Cardiac muscle cell (in vitro differentiated cells and primary cell): Measurements from ENCODE around the gene FCHO2. TPM values are rescaled to one million over a fixed set of nuclear protein-coding genes. Genes with fewer than 3 reads are reported as not detected.

Experiments used
- DNase-seq, 2 donors: peaks; one replicate each; pipeline versions ENCODE4 v3.0.0 to v3.0.0-alpha.2; 2010 to 2017; ENCODE audit warnings: low read depth in 1 of 2, low spot score in 1 of 2
- H3K27ac ChIP-seq: fragments of 200-600 bp; sonication (generic); 2 replicates; pipeline ENCODE4 v1.5.1; 2016
- H3K27me3 ChIP-seq: fragments of 200-600 bp; sonication (generic); 2 replicates; pipeline ENCODE4 v1.6.0; 2016; ENCODE audit warnings: control low read depth
- H3K36me3 ChIP-seq: fragments of 200-600 bp; sonication (generic); 2 replicates; pipeline ENCODE4 v1.5.1; 2016; ENCODE audit warnings: control low read depth
- H3K4me1 ChIP-seq: fragments of 200-600 bp; sonication (generic); 2 replicates; pipeline ENCODE4 v1.8.1; 2017; ENCODE audit warnings: low read depth, mild to moderate bottlenecking, mixed run types
- H3K4me3 ChIP-seq: fragments of 200-600 bp; sonication (generic); 2 replicates; pipeline ENCODE4 v1.5.1; 2016; ENCODE audit warnings: mild to moderate bottlenecking
- H3K9me3 ChIP-seq: fragments of 200-600 bp; sonication (generic); 2 replicates; pipeline ENCODE4 v1.5.1; 2017; ENCODE audit warnings: low read depth, mild to moderate bottlenecking, control low read depth
- CTCF ChIP-seq: IDR thresholded peaks from 2 replicates; pipeline ENCODE4 v1.5.1; 2012; ENCODE audit warnings: low read depth, mild to moderate bottlenecking, low read length
- polyA plus RNA-seq: library from polyadenylated mRNA; unstranded; fragments of >200 nt; fragmentation: Nextera tagmentation; extraction: Ambion mirVana; gene quantifications from 2 replicates; pipeline ENCODE4 v1.2.1, GENCODE V29; 2016
- total RNA-seq: library from RNA; depleted of rRNA; stranded (reverse); fragments of >200 nt; gene quantifications from 2 replicates; pipeline ENCODE4 v1.2.3, GENCODE V29; 2016

The FCHO2 gene
- total and polyA plus RNA-seq, 2 experiments from 2014 or later = 6.9 to 7.5 TPM

GRCh38 chr5:73139485-73139884, 183.6 kb downstream of the FCHO2 start:
- Histone ChIP-seq H3K9me3 (no peaks in the 10 kb centered on the region), H3K27ac (no peak overlapping the region), H3K36me3 (no peaks in the 10 kb centered on the region), H3K4me3 (no peak overlapping the region), H3K4me1 (peaks cover 5% of the 10 kb centered on the region), H3K27me3 (no peaks in the 10 kb centered on the region)
- no peak for DNase-seq
- no peak for TF ChIP-seq CTCF

Other genes starting within 250 kb of the FCHO2 start
- gene TNPO1, start 139.4 kb upstream of the FCHO2 start, total RNA-seq = 112 and 195 TPM in 2 replicates
- 40.4 and 79.9 TPM in 2 replicates for gene TNPO1, start 139.4 kb upstream of the FCHO2 start, polyA plus RNA-seq
- not detected in 2 replicates for gene TMEM171, start 164.5 kb downstream of the FCHO2 start, total RNA-seq
- not detected in 2 replicates for gene TMEM171, start 164.5 kb downstream of the FCHO2 start, polyA plus RNA-seq
- gene TMEM174, start 217.2 kb downstream of the FCHO2 start, total RNA-seq = not detected in 2 replicates
- gene TMEM174, start 217.2 kb downstream of the FCHO2 start, polyA plus RNA-seq = not detected in 2 replicates